CD14-positive monocyte (primary cell): Measurements from ENCODE around the gene CAPN13. TPM values are rescaled to one million over a fixed set of nuclear protein-coding genes. Genes with fewer than 3 reads are reported as not detected.

Experiments
- DNase-seq, 3 donors: peaks; one replicate each; pipeline ENCODE4 v3.0.0-alpha.2; 2011 to 2022
- H2AFZ ChIP-seq: 2 replicates; pipeline ENCODE4 v1.6.0; 2012; ENCODE audit warnings: mild to moderate bottlenecking, low read depth, low read length, inconsistent platforms; ENCODE audit not compliant: insufficient read depth, poor library complexity, severe bottlenecking
- H3K27ac ChIP-seq, 2 donors: 1 replicate in 1 of 2; 2 replicates in 1 of 2; pipeline ENCODE4 v1.5.1; 2012 to 2013; ENCODE audit warnings: low read length in 2 of 2, control low read depth in 1 of 2, inconsistent platforms in 1 of 2, low read depth in 1 of 2, mild to moderate bottlenecking in 1 of 2
- H3K27me3 ChIP-seq, 2 donors: one replicate each; pipeline versions ENCODE4 v1.6.0 to v1.6.1; 2011 to 2013; ENCODE audit warnings: low read length in 2 of 2; ENCODE audit not compliant: control insufficient read depth in 2 of 2, insufficient read depth in 2 of 2
- H3K36me3 ChIP-seq, 2 donors: replicated peaks in 1 of 2; 1 replicate in 1 of 2; 2 replicates in 1 of 2; pipeline versions ENCODE4 v1.5.1 to v1.6.1; 2012 to 2013; ENCODE audit warnings: low read length in 2 of 2, control low read depth in 1 of 2, inconsistent platforms in 1 of 2, mild to moderate bottlenecking in 1 of 2; ENCODE audit not compliant: insufficient read depth in 2 of 2, control insufficient read depth in 1 of 2
- H3K4me1 ChIP-seq, 2 donors: 1 replicate in 1 of 2; 2 replicates in 1 of 2; pipeline versions ENCODE4 v1.5.1 to v1.6.1; 2012 to 2013; ENCODE audit warnings: low read length in 2 of 2, control low read depth in 1 of 2, inconsistent platforms in 1 of 2, mild to moderate bottlenecking in 1 of 2, moderate library complexity in 1 of 2; ENCODE audit not compliant: insufficient read depth in 2 of 2, control insufficient read depth in 1 of 2
- H3K4me2 ChIP-seq: replicated peaks from 2 replicates; pipeline ENCODE3; 2012; ENCODE audit warnings: low read length, moderate library complexity, mild to moderate bottlenecking; ENCODE audit not compliant: poor library complexity, severe bottlenecking; ENCODE audit errors: extremely low read depth
- H3K4me3 ChIP-seq, 3 experiments: fragments of 200-600 bp in 1 of 3; sonication (generic) in 1 of 3; replicated peaks in 1 of 3; 1 replicate in 2 of 3; 2 replicates in 1 of 3; pipeline ENCODE4 v1.5.1; 2011 to 2013; ENCODE audit warnings: low read length in 3 of 3, mild to moderate bottlenecking in 3 of 3, control low read depth in 2 of 3, low read depth in 2 of 3, inconsistent platforms in 1 of 3, moderate library complexity in 1 of 3
- H3K79me2 ChIP-seq: 2 replicates; pipeline ENCODE4 v1.6.0; 2012; ENCODE audit warnings: mild to moderate bottlenecking, control low read depth, inconsistent platforms, low read length, moderate library complexity; ENCODE audit not compliant: insufficient read depth
- H3K9ac ChIP-seq: 2 replicates; pipeline ENCODE4 v1.6.0; 2017; ENCODE audit warnings: low read length, mild to moderate bottlenecking; ENCODE audit not compliant: insufficient read depth, poor library complexity, severe bottlenecking
- H3K9me3 ChIP-seq, 2 donors: replicated peaks in 1 of 2; 1 replicate in 1 of 2; 2 replicates in 1 of 2; pipeline versions ENCODE4 v1.5.1 to v1.6.1; 2012 to 2013; ENCODE audit warnings: low read length in 2 of 2, control low read depth in 1 of 2; ENCODE audit not compliant: control insufficient read depth in 1 of 2, insufficient read depth in 1 of 2
- H4K20me1 ChIP-seq: 2 replicates; pipeline ENCODE4 v1.6.0; 2012; ENCODE audit warnings: mild to moderate bottlenecking, low read length, control low read depth, moderate library complexity; ENCODE audit not compliant: insufficient read depth
- H3K27ac Mint-ChIP-seq, 7 donors: one replicate each; pipeline ENCODE4 v1.8.0; 2020; ENCODE audit warnings: mild to moderate bottlenecking in 7 of 7, mixed read lengths in 7 of 7, moderate library complexity in 6 of 7, inconsistent platforms in 2 of 7
- H3K27me3 Mint-ChIP-seq, 3 donors: one replicate each; pipeline ENCODE4 v1.8.0; 2021 to 2022; ENCODE audit warnings: low read depth in 3 of 3, mild to moderate bottlenecking in 3 of 3, mixed read lengths in 3 of 3, moderate library complexity in 3 of 3, inconsistent platforms in 1 of 3
- H3K36me3 Mint-ChIP-seq, 2 donors: one replicate each; pipeline ENCODE4 v1.8.0; 2020; ENCODE audit warnings: mixed read lengths in 2 of 2, inconsistent platforms in 1 of 2, mild to moderate bottlenecking in 1 of 2
- H3K4me1 Mint-ChIP-seq: one replicate; pipeline ENCODE4 v1.8.0; 2020; ENCODE audit warnings: mild to moderate bottlenecking, mixed read lengths
- H3K4me3 Mint-ChIP-seq, 2 donors: one replicate each; pipeline ENCODE4 v1.8.0; 2020; ENCODE audit warnings: mild to moderate bottlenecking in 2 of 2, mixed read lengths in 2 of 2, moderate library complexity in 1 of 2
- H3K9me3 Mint-ChIP-seq, 7 donors: one replicate each; pipeline ENCODE4 v1.8.0; 2020 to 2022; ENCODE audit warnings: mixed read lengths in 7 of 7, mild to moderate bottlenecking in 6 of 7, moderate library complexity in 6 of 7, inconsistent platforms in 2 of 7
- CTCF ChIP-seq: fragments of 200-600 bp; IDR thresholded peaks from one replicate; pipeline ENCODE4 v1.8.0; 2022; ENCODE audit warnings: antibody characterized with exemption, mild to moderate bottlenecking
- WGBS: methylation state at CpG from one replicate; pipeline ENCODE4 v1.1.5; 2013; ENCODE audit warnings: missing lambda C conversion rate; ENCODE audit not compliant: insufficient coverage; 5-methylcytosine and 5-hydroxymethylcytosine counted together
- intact Hi-C, 2 donors: fragments of 100-400 bp; cut with micrococcal nuclease; formaldehyde crosslinking; loops; one replicate each; pipeline versions ENCODE4 v1.15.0 to v1.15.1; 2023
- polyA plus RNA-seq, 3 donors: library from polyadenylated mRNA; depleted of rRNA in 1 of 3; unstranded in 2 of 3; stranded (reverse) in 1 of 3; fragments of 300-500 nt in 2 of 3; fragments of >200 nt in 1 of 3; fragmentation: Illumina TruSeq in 2 of 3; gene quantifications; 1 replicate in 2 of 3; 2 replicates in 1 of 3; pipeline ENCODE4 v1.2.3, GENCODE V29; 2012 to 2021

The CAPN13 gene
- polyA plus RNA-seq, 3 donors: not detected

GRCh38 chr2:30683236-30683956 is 123.8 kb downstream of the CAPN13 start:
- Histone ChIP-seq H3K79me2 (no peaks in the 10 kb centered on the region), H3K27me3 (no peaks in the 10 kb centered on the region), H3K4me1 (no peaks in the 10 kb centered on the region), H3K27ac (no peak overlapping the region), H3K4me3 (no peak overlapping the region), H4K20me1 (no peaks in the 10 kb centered on the region), H3K36me3 (no peaks in the 10 kb centered on the region), H2AFZ (no peak overlapping the region), H3K9me3 (no peaks in the 10 kb centered on the region), H3K9ac (no peak overlapping the region), H3K4me2 (no peak overlapping the region)
- Mint-ChIP-seq H3K9me3 (no peaks in the 10 kb centered on the region), H3K27me3 (peaks cover 0 to 5% (median 5%) of the 10 kb centered on the region in 3 donors), H3K4me1 (peaks cover 2% of the 10 kb centered on the region), H3K27ac (peak overlapping the region in 2 of 7 donors; percentile 10 to 19), H3K4me3 (no peak overlapping the region), H3K36me3 (no peaks in the 10 kb centered on the region)
- DNase-seq: peak in 2 of 3 donors; percentile 5 to 17
- no peak for TF ChIP-seq CTCF
- WGBS: 100% methylated on average over 5 of the region's 8 CpGs
- intact Hi-C loops: no loop called here

- DNase-seq: no peak
- Histone ChIP-seq H4K20me1 (no peaks in the 10 kb centered on the region), H3K4me2 (no peak overlapping the region), H3K36me3 (no peaks in the 10 kb centered on the region), H3K4me1 (no peaks in the 10 kb centered on the region), H3K9me3 (no peaks in the 10 kb centered on the region), H3K9ac (no peak overlapping the region), H3K27me3 (no peaks in the 10 kb centered on the region), H3K4me3 (no peak overlapping the region), H3K27ac (no peak overlapping the region), H3K79me2 (no peaks in the 10 kb centered on the region), H2AFZ (no peak overlapping the region)
- Mint-ChIP-seq H3K27me3 (peaks cover 0 to 5% (median 3%) of the 10 kb centered on the region in 3 donors), H3K4me3 (no peak overlapping the region), H3K9me3 (no peaks in the 10 kb centered on the region), H3K36me3 (no peaks in the 10 kb centered on the region), H3K4me1 (peaks cover 2% of the 10 kb centered on the region), H3K27ac (no peak overlapping the region)
- no peak for TF ChIP-seq CTCF
- WGBS: 100% methylated on average over 1 of the region's 4 CpGs
- intact Hi-C loops: no loop called here
Measured at GRCh38 chr2:30681022-30681421, 126.2 kb downstream of the CAPN13 start.
